Measurements from ENCODE around the gene RPL7A.

Gene RPL7A

GRCh38 chr9:133367778-133368177 lies 19.8 kb downstream of the RPL7A start:
- DNase-seq (ENCODE audit: low read depth): no peak
- H3K4me3 ChIP-seq (ENCODE audit: low read depth, low read length): no peak overlapping the region
- no peak for TF ChIP-seq MAX (IDR thresholded peaks at IDR 0.05; ENCODE audit: low read depth, low read length)
- TF ChIP-seq, protein P1, sequence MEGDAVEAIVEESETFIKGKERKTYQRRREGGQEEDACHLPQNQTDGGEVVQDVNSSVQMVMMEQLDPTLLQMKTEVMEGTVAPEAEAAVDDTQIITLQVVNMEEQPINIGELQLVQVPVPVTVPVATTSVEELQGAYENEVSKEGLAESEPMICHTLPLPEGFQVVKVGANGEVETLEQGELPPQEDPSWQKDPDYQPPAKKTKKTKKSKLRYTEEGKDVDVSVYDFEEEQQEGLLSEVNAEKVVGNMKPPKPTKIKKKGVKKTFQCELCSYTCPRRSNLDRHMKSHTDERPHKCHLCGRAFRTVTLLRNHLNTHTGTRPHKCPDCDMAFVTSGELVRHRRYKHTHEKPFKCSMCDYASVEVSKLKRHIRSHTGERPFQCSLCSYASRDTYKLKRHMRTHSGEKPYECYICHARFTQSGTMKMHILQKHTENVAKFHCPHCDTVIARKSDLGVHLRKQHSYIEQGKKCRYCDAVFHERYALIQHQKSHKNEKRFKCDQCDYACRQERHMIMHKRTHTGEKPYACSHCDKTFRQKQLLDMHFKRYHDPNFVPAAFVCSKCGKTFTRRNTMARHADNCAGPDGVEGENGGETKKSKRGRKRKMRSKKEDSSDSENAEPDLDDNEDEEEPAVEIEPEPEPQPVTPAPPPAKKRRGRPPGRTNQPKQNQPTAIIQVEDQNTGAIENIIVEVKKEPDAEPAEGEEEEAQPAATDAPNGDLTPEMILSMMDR (IDR thresholded peaks at IDR 0.05; ENCODE audit: low read depth, low read length): no peak
- no peak for TF ChIP-seq MYC (IDR thresholded peaks at IDR 0.05; ENCODE audit: low read depth, low read length)
- no peak for TF ChIP-seq POLR2A (IDR thresholded peaks at IDR 0.05; ENCODE audit: extremely low read depth, insufficient read length)

DNA sequence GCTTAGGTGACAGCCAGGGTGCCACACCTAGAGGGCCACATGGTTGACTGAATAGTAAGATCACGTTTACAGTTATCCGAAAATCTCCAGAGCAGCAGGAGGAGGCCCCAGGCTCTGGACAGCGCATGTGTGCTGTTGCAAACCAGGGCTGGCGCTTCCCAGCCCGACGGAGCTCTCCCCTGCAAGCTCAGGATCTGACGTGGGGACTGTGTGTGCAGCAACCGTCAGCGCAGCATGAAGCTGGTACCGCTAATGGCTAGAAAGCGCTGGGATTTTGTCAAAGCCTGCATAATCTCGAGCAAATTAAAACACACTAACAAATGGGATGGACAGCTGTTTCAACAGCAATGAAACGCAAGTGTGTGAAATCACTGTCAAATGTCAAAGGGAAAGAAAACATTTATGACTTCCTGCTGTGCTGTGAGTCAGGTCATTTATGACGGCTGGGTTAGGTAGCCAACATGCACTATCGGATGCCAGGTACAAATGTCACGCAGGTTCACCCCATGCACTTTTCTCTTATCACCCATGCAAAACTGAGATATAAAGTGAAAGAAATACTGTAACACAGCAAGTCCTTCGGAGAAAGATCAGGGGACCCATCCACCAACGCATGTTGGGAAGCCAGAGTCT lies 20.3 kb downstream of the RPL7A start:
- DNase-seq (ENCODE audit: low read depth): no peak
- no peak overlapping the region for H3K4me3 ChIP-seq (ENCODE audit: low read depth, low read length)
- TF ChIP-seq, protein P1 (IDR thresholded peaks at IDR 0.05; ENCODE audit: low read depth, low read length): no peak

- no peak for DNase-seq (ENCODE audit: low read depth)
- TF ChIP-seq MAX (IDR thresholded peaks at IDR 0.05; ENCODE audit: low read depth, low read length) (no peak), MYC (IDR thresholded peaks at IDR 0.05; ENCODE audit: low read depth, low read length) (no peak), POLR2A (IDR thresholded peaks at IDR 0.05; ENCODE audit: extremely low read depth, insufficient read length) (no peak)
- TF ChIP-seq, protein P1 (IDR thresholded peaks at IDR 0.05; ENCODE audit: low read depth, low read length): no peak
- H3K4me3 ChIP-seq (ENCODE audit: low read depth, low read length): no peak overlapping the region
Observed at GRCh38 chr9:133369422-133369821, 21.4 kb downstream of the RPL7A start.

- no peak for TF ChIP-seq POLR2A (IDR thresholded peaks at IDR 0.05; ENCODE audit: extremely low read depth, insufficient read length)
- TF ChIP-seq, protein P1 (IDR thresholded peaks at IDR 0.05; ENCODE audit: low read depth, low read length): no peak
- TF ChIP-seq MAX (IDR thresholded peaks at IDR 0.05; ENCODE audit: low read depth, low read length): no peak
- no peak for TF ChIP-seq MYC (IDR thresholded peaks at IDR 0.05; ENCODE audit: low read depth, low read length)
- H3K4me3 ChIP-seq (ENCODE audit: low read depth, low read length): no peak overlapping the region
- DNase-seq (ENCODE audit: low read depth): no peak
Observed at GRCh38 chr9:133369933-133370332, 21.9 kb downstream of the RPL7A start.

DNA sequence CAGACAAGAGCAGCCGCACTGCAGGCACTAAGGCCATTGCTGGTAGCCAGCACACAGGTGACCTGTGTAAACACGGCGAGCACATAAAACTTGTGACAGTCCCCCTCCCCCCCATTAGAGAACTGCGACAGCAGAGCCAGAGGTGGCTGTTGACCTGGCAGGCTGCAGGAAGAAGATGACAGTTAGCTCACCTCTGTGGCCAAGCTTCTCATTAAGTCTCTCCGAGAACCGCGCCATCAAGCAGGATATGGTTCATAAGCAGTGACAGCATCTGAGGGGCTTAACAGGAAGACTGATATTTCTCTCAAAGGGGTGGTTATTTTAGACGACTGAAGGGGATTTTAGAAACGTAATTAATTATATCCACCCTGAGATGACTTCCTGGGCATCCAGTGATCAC lies 22.7 kb downstream of the RPL7A start:
- DNase-seq (ENCODE audit: low read depth): no peak
- no peak overlapping the region for H3K4me3 ChIP-seq (ENCODE audit: low read depth, low read length)
- TF ChIP-seq, protein P1 (IDR thresholded peaks at IDR 0.05; ENCODE audit: low read depth, low read length): no peak
- TF ChIP-seq POLR2A (IDR thresholded peaks at IDR 0.05; ENCODE audit: extremely low read depth, insufficient read length): no peak
- no peak for TF ChIP-seq MYC (IDR thresholded peaks at IDR 0.05; ENCODE audit: low read depth, low read length)
- no peak for TF ChIP-seq MAX (IDR thresholded peaks at IDR 0.05; ENCODE audit: low read depth, low read length)

DNA sequence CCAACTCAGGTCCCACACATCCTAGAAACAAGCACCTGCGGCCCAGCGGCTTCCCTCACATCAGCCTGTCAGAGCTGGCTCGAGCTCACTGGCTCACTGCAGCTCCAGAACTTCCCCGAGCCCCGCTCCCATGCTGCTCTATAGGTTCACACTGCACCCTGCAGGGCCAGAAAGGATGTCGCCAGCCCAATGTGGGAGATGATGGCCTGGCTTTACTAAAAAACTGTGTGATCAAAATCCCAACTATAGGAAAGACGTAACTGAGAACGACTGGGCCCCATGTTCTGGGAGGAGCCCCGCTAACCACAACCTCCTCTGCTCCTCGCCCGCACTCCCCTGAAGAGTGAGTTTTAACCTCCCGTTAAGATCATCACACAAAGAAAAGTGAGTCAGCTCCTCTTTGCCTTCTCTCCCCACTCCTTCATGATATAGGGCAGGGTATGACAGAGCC lies 23.3 kb downstream of the RPL7A start:
- peak; percentile 59 for DNase-seq (ENCODE audit: low read depth)
- no peak for TF ChIP-seq MYC (IDR thresholded peaks at IDR 0.05; ENCODE audit: low read depth, low read length)
- no peak for TF ChIP-seq MAX (IDR thresholded peaks at IDR 0.05; ENCODE audit: low read depth, low read length)
- TF ChIP-seq POLR2A (IDR thresholded peaks at IDR 0.05; ENCODE audit: extremely low read depth, insufficient read length): no peak
- TF ChIP-seq, protein P1 (IDR thresholded peaks at IDR 0.05; ENCODE audit: low read depth, low read length): no peak

More for the DNA sequence above, 23.3 kb downstream of the RPL7A start:
- peak overlapping the region; percentile 6 for H3K4me3 ChIP-seq (ENCODE audit: low read depth, low read length)
